GM18519 (cell line): ENCODE measurements around the gene REG3A.

Source experiments
- ATAC-seq: cut with Tn5 transposase; IDR thresholded peaks from one replicate; pipeline ENCODE4 v1.9.1; 2021; ENCODE audit warnings: mild to moderate bottlenecking, moderate library complexity; ENCODE audit not compliant: unreplicated experiment, low FRiP score

Gene REG3A

GRCh38 chr2:79159653-79160052 lies at the start of gene REG3A:
REG3A (minus strand) TSS chr2:79159753; CDS start chr2:79159405, 348 bp downstream.
- ATAC-seq: no peak

DNA sequence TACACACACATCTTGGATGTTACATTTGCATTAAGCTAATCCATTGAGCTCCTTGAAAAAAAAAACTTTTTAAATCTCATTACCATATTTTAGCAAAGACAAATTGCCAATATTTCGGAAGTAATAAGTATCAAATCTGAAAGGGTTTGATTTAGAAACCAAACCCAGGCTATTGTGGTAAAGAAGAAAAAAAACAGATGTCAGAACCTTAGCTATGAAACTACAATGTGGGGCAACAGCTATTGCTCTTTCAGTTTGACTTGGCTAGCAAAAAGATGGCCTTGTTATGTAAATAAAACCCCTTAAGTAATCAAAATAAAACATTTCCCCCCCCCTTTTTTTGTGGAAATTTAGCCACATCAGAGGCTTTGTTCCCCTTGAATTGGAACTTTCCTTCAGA lies 41.2 kb upstream of the REG3A start:
- ATAC-seq: no peak

DNA sequence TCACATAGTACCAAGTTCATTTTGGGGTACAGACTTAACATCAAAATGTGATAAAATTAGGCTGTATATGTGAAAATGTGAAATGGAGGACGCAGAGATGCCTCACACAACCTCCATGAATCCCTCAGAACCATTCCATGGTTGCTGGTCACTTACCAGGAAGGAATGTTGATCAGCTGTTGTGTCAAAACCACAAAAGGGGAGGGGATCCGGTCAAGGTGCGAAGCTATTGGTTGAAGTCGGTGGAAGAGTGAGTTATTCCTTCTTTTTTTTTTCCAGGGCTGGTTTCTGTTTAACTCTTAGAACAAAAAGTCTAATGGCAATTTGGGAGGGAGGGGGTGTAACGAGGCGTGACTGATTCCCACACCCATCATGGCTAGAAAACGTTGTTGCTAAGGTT lies 32.3 kb upstream of the REG3A start:
- ATAC-seq: no peak

GRCh38 chr2:79191081-79191480 lies 31.5 kb upstream of the REG3A start:
- no peak for ATAC-seq

DNA sequence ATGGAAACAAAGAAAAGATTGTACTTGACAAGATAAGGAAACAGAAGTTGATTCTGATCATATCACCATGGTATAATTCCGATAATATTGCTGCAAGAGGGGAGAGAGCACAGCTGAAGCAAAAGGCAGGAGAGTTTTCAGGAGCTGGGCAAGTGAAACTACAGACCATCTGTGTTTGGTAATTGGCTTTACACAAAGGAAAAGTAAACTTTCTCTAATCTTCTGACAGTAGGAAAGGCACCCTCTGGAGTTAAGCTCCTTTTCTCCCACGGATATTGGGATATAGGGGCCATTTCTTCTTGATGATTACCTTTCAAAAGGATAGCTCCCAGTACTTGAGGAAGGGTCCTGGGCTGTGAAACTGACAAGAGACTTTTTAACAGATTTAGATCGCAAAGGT lies 29.9 kb upstream of the REG3A start:
- no peak for ATAC-seq

GRCh38 chr2:79181617-79182016 lies 22.1 kb upstream of the REG3A start:
- ATAC-seq: no peak

GRCh38 chr2:79180092-79180491 lies 20.5 kb upstream of the REG3A start:
- no peak for ATAC-seq

GRCh38 chr2:79179036-79179435 lies 19.5 kb upstream of the REG3A start:
- ATAC-seq: no peak

DNA sequence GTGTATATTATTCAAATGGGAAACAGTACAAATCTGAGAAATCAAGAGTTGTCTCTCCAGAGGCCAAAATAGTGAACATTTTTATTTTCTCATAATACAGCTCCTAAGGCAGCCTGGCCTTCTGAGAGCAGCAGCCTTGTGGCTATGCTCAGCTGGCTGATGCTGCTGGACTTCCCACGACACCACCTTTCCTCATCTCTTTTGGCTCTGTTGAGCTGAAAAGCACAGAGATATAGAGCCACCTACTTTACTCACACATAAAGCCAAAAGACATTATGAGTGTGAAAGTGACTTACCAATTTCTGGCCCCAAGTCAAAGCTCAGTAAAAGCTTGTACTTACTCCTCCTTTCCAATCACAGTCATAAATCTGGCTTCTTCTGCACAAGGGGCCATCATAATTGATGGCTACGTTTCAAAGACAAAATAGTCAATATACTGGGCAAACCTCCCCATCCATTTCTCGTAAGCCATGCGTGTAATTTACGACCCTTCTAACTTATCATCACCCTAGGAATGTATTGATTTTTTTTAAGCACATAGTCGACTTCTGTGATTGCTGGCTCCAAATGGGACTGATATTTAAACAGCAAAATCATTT lies 18.6 kb upstream of the REG3A start:
- ATAC-seq: no peak

GRCh38 chr2:79171348-79171958 lies 11.9 kb upstream of the REG3A start:
- ATAC-seq: no peak

DNA sequence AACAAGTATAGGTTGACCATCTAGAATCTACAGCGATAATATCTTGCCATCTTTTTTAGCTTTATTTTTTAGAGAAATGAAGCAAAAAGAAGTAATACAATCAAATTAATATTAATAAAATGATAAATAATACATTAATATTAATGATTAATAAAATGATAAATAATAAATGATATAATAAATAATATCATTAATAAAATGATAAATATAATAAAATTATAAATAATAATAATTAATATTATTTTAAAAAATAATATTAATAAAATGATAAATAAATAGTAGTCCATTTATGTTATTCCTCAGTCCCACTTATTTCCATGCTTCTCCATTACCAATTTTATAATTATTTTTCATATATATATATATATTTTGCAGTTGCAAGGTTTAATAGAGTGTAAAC lies 3.2 kb upstream of the REG3A start:
- ATAC-seq: no peak

DNA sequence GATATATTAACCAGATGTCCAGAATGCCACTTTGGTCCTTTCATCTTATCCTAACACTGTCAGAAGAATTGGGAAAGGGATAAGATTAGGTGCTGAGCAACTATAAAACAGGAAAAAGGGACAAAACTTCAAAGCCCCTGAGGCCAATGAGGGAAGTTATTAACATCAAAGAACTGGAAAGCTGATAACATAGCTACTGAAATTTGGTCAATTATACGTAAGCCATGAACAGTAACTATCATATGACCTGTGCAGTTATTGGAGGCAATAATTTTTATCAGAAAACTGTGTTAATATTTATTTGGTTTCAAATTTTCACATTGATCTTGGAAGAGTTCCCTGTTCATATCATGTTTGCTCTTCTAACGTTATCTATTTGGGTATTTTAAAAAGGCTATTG lies 2.6 kb upstream of the REG3A start:
- ATAC-seq: no peak

DNA sequence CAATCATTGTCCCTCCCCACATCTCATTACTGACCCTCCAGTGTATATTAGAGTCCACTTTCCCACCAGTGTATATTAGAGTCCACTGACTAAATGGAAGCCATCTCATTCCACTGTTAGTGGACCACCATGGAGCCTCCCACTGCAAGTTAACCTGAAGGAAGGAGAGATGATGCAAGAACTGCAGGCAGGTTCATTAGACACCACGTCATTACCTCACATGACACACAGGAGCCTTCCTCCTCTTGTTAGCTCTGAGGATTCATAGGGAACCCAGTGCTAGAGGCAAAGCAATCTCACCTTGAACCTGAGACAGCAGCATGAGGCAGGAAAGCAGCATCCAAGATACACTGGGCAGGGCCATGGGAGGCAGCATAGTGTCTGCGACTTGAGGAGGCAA lies 523 bp downstream of the REG3A start:
- no peak for ATAC-seq

DNA sequence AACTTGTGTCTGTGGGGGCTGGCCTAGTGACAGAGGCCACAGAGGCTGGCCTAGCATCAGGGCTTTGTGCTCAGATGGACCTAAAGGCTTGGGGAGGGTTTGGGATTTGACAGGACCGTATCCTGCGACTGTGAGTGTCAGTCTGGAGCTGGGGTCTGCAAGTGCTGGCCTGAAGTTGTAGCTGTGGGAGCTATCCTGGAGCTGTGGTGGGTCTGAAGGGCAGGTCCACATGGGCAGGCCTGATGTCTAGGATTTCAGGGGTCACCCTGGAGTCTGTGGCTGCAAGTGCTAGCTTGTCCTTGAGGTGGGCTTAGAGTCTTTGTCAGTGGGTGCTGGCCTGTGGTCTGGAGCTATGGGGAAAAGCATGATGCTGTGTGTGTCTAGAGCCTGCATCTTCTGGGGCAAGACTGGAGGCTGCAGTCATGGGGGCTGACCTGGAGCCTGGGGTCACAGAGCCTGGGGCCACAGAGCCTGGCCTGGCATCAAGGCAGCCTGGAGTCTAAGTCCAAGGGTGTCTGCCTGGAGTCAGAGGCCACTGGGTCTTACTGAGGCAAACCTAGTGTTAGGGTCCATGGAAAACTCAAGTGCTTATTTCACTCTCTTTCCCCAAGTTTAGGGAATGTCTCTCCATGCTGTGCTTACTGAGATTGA lies 3.6 kb downstream of the REG3A start:
- ATAC-seq: no peak

DNA sequence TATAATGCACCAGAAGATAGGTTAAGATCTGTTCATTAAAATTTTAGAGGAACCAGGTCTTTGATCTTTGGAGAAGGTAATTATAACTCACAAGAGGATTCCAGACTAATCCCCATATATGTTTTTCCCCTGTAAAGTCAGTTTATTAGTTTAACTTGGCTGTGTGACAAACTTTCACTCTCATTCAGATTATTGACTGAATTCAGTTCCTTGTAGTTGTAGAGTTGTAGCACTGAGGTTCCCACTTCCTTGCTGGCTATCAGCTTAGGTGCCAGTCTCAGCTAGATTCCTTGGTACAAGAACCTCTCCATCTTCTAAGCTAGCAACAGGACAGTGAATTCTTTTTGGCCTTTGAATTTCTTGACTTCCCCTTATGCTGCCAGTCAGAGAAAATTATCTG lies 20.1 kb downstream of the REG3A start:
- no peak for ATAC-seq

DNA sequence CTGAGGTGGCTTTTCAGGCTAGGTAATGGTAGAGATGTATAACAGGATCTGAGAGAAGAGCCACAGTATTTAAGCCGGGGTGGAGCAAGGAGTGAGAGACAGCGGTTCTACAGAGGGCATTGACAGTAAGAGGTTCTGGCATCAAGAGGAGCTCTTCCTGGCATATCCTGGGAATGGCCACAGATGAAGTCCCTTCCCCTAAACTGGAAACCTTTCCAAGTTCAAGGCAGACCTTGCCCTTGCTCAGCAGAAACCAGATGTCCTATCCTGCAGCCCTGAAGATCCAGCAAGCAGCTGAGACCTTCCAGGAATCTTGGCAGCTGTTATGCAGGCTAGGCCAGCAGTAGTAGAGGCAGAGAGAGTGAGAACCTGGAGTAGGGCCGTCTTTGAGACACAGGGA lies 21.2 kb downstream of the REG3A start:
- no peak for ATAC-seq

- no peak for ATAC-seq
Measured at GRCh38 chr2:79131687-79132086, 27.9 kb downstream of the REG3A start.

GRCh38 chr2:79129804-79130203 lies 29.7 kb downstream of the REG3A start:
- no peak for ATAC-seq

DNA sequence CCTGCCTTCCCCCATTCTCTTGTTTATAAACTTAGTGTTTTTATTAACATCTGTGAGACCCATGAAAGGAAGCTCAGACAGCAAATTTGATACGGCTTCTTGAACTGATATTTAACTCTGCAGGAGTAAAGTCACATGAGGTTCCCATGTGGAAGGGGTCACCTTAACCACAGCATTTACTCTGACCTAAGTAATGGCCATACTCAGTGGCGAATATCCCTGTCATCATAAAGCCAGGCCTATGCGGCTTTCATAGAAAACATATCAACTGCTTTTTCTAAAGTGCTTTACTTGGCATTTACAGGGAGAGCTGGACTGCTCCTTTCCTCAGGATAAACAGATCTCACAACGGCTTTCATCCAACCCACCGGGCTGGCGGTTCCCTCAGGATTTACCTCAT lies 30.3 kb downstream of the REG3A start:
- no peak for ATAC-seq

GRCh38 chr2:79128406-79128805 lies 31.1 kb downstream of the REG3A start:
- ATAC-seq: no peak

DNA sequence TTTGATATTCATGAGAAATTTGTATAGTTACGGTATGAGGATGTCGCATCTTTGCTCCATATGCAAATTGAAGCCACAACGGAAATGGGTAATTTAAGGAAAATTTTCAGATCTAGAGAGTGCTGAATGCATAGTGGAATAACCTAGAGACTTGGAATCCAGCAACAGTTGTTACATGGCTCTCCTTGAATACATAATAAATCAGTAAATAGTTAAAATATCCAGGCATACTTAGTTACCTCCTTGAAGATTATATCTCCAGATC lies 33.9 kb downstream of the REG3A start:
- no peak for ATAC-seq

GRCh38 chr2:79124907-79125720 lies 34.4 kb downstream of the REG3A start:
- no peak for ATAC-seq
